NCI-H1436 treated with DMSO at 0.1 percent for 48 hours (cell line): ENCODE measurements around the gene TMEM208.

ENCODE experiments used
- DNase-seq: peaks from one replicate; lab custom pipeline; 2025; lab: John Stamatoyannopoulos, UW

The TMEM208 gene

DNA sequence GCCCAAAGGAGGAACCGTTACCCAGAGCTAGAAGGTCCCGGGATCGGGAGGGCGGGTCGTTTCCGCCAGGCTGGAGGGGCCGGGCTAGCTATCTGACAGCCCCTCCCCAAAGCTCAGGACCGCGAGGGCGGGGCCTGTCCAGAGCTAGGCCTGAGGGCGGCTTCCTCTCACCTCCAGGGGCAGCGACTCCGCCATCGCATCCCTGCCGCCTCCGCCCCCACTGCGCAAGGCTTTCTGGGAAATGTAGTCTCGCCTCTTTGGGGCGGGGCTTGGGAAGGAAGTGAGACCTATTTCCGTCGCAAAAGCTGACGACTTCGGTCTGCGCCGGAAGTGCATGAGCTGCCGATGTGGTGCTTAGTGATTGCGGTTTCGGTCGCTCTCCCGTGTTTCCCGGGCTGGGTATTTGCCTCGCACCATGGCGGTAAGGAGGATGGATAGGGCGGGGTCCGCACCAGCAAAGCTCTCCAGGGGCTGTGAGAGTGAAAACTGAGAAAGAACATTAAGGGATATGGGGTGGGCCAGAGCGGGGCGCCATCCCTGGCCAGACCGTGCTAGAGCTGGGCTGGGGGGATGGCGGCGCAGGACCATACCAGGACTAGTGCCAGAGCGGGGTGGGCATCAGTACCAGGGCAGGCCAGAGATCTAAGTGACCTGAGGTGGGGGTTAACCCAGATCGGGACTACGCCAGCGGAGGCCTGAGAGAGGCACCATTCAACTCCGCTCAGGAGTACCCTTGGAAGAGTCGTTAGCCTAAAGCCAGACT is at the start of gene TMEM208:
Gene TMEM208 (plus strand): TSS at position 327 of the 763 bp plus-strand sequence. CDS start 89 bp downstream, at position 416.
- peak; percentile 83 for DNase-seq

- DNase-seq, result no peak
Observed at GRCh38 chr16:67177743-67178699, 48.9 kb upstream of the TMEM208 start.

GRCh38 chr16:67179421-67180080 is 47.4 kb upstream of the TMEM208 start:
- DNase-seq, result no peak

GRCh38 chr16:67180166-67180565 is 46.8 kb upstream of the TMEM208 start:
- DNase-seq, result no peak

GRCh38 chr16:67181346-67181745 is 45.6 kb upstream of the TMEM208 start:
- DNase-seq, result no peak

- no peak for DNase-seq
Observed at GRCh38 chr16:67182288-67182687, 44.6 kb upstream of the TMEM208 start.

DNA sequence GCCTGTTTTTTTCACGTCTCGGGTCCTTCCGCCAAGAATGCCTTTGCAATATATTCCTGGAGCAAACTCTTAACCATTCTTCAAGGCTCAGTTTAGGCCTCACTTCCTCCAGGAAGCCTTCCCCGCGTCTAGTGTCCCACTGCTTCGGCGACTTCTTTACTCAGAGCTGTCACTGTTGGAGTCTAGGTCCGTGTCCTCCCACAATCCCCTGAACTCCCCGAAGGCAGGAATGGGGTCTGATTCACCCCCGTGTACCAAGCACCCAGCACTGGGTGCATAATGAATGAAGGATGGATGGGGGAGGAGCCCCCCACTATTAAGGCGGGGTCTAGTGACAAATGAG is 43.7 kb upstream of the TMEM208 start:
- DNase-seq, result no peak

- DNase-seq, result peak; percentile 96
Observed at GRCh38 chr16:67183627-67184452, 43.1 kb upstream of the TMEM208 start, which contains the start of gene MATCAP1. MATCAP1 (minus strand) TSS chr16:67183963; CDS start chr16:67180610, 3,353 bp downstream.

- no peak for DNase-seq
Observed at GRCh38 chr16:67184453-67184994, 42.4 kb upstream of the TMEM208 start.

GRCh38 chr16:67184995-67185650 is 41.8 kb upstream of the TMEM208 start:
- DNase-seq, result no peak

DNA sequence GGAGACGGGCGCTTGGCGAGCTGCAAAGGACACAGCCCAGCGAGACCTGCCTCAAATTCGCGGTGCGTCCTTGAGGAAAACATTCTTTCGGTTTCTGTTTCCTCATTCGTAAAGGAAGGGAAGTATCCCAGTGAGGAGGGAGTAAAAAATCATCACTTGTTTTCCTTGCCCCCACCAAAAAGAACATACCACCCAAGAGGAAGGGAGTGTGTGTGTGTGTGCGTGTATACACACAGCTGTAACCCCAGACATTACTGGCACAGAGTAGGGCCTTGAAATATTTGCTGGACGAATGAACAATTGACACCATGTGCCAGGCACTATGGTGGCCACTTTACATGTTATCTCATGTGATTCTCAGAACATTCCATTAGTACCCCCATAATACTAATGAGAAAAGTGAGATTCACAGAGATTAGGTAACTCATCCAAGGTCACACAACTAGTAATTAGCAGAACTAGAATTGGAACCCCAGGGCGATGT is 41.2 kb upstream of the TMEM208 start:
- DNase-seq, result no peak

DNA sequence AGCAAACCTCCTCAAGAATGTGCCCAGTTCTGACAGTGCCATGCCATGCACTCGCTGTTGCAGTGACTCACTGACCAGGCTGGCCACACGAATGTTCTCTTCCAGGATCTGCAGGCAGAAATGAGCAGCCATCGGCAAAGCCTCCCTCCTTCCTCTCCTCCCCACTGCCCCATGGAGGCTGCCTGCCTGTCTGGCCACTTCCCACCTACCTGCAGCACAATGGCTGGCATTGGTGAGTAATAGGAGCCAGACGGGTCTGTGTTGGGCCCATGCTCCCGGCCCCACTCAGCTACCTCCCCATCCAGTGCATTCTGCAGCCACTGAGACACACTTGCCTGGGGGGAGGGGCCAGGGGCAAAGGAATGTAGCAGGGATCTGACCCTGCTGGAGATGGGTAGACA is 40.4 kb upstream of the TMEM208 start:
- DNase-seq, result no peak

- no peak for DNase-seq
Observed at GRCh38 chr16:67187175-67187890, 39.6 kb upstream of the TMEM208 start.

GRCh38 chr16:67188323-67188722 is 38.6 kb upstream of the TMEM208 start:
- DNase-seq, result no peak

DNA sequence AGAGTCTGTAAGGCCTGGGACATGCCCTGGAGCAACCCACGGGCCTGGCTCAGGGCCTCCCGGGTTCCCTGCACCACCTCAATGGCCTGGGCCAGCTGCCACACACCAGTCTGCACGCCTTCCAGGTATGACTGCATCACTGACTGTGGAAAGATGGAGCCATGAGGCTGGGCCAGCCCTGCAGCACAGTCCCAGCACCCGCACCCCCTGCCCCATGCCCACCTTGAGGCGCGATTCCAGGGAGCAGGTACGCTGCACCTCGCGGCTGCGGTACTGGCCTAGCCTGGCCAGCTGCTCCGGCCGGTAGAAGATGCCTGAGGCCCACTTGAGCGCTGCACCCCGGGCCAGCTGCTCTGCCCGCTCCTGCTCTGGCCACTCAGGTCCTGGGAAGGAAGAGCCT is 38.1 kb upstream of the TMEM208 start:
- no peak for DNase-seq

DNA sequence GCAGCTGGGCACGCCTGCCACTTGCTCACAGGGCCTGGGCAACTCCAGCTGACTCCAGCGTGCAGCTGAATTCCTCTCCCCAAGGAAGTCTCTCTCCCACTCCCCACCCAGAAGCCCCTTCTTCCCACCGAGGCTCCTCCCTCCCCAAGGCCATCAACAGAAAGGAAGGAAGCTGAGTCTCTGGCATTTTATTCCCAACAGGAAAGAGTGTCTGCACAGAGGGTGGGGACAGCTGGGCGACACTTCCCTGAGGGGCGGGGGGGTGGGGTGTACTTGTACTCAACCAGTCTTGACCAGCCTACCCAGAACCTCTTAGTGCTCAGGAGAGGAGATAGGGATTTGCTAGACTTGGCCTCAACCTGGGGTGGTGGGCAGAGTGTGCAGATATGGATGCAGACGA is 36.9 kb upstream of the TMEM208 start, which contains the start of gene EXOC3L1:
Gene EXOC3L1 (minus strand): TSS at position 96 of the 400 bp plus-strand sequence. CDS start 460 bp downstream, outside the sequence.
- DNase-seq, result no peak

DNA sequence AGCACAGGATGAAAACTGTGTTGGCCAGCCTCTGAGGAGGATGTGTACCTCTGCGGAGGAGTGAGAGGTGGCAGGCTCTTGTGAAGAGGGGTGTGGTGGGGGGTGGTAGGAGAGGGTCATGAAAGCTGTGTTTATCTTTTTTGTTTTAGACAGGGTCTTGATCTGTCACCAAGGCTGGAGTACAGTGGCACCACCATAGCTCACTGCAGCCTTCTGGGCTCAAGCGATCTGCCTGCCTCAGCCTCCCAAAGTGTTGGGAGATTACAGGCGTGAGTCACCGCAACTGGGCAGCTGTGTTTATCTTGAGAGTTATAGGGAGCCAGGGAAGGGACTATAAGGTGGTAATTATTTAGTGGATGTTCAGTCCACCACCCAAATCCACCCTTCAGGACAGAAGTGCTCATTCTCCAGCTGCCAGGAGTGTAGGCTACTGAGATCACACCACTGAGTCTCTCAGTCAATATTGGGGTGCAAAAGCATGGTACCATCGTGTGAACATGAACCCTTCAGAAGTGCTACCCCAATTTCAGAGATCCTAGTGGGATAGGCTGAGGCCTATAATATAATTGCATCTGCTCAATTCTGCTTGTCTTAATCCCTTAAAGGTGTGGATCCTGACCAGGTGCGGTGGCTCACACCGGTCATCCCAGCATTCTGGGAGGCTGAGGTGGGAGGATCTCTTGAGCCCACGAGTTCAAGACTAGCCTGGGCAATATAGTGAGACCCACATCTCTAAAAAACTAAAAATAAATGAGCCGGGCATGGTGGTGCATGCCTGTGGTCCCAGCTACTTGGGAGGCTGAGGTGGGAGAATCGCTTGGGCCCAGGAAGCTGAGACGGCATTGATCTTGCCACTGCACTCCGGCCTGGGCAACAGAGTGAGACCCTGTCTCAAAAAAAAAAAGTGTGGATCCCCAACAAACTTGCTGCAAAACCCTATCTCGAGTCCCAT is 36.2 kb upstream of the TMEM208 start:
- DNase-seq, result no peak

- DNase-seq, result no peak
Observed at GRCh38 chr16:67191411-67191994, 35.4 kb upstream of the TMEM208 start.
